LNCaP clone FGC (cell line): ENCODE measurements around the gene BABAM2.
"Not testable (repeated sequence)": the region's sequence is repeated elsewhere in the genome, so short reads cannot be mapped to it uniquely, and the experiment has no call there.

Source experiments
- DNase-seq: peaks from one replicate; pipeline ENCODE4 v3.0.0-alpha.2; 2011; ENCODE audit warnings: low read depth
- H3K4me3 ChIP-seq: 2 replicates; pipeline ENCODE4 v1.5.1; 2011; ENCODE audit warnings: mild to moderate bottlenecking, low read depth, low read length, control low read depth
- CTCF ChIP-seq: IDR thresholded peaks from 2 replicates; pipeline ENCODE4 v1.5.1; 2012; ENCODE audit warnings: mild to moderate bottlenecking; ENCODE audit not compliant: control insufficient read depth, insufficient read depth; ENCODE audit errors: extremely low read depth

The BABAM2 gene

GRCh38 chr2:28011322-28011737 lies 120.8 kb downstream of the BABAM2 start:
- no peak overlapping the region for H3K4me3 ChIP-seq
- TF ChIP-seq CTCF, result no peak
- no peak for DNase-seq

GRCh38 chr2:28018474-28018873 lies 127.9 kb downstream of the BABAM2 start:
- not testable (repeated sequence) for DNase-seq, H3K4me3 ChIP-seq

- not testable (repeated sequence) for H3K4me3 ChIP-seq, DNase-seq
Observed at GRCh38 chr2:28019521-28019920, 129.0 kb downstream of the BABAM2 start.

GRCh38 chr2:28021898-28022297 lies 131.4 kb downstream of the BABAM2 start:
- H3K4me3 ChIP-seq, result no peak overlapping the region
- TF ChIP-seq CTCF, result no peak
- no peak for DNase-seq

- no peak for DNase-seq
Observed at GRCh38 chr2:28025123-28025522, 134.6 kb downstream of the BABAM2 start.

GRCh38 chr2:28026230-28026629 lies 135.7 kb downstream of the BABAM2 start:
- not testable (repeated sequence) for H3K4me3 ChIP-seq, DNase-seq

More at GRCh38 chr2:28025123-28025522, 134.6 kb downstream of the BABAM2 start:
- no peak for TF ChIP-seq CTCF
- H3K4me3 ChIP-seq, result no peak overlapping the region

GRCh38 chr2:28028025-28028424 lies 137.5 kb downstream of the BABAM2 start:
- DNase-seq, result no peak
- TF ChIP-seq CTCF, result no peak
- H3K4me3 ChIP-seq, result no peak overlapping the region

GRCh38 chr2:28030600-28030999 lies 140.1 kb downstream of the BABAM2 start:
- no peak overlapping the region for H3K4me3 ChIP-seq
- DNase-seq, result no peak
- TF ChIP-seq CTCF, result no peak

GRCh38 chr2:28032816-28033215 lies 142.3 kb downstream of the BABAM2 start:
- TF ChIP-seq CTCF, result no peak
- no peak overlapping the region for H3K4me3 ChIP-seq
- DNase-seq, result no peak
